HUES48 (cell line): Measurements from ENCODE around the gene ACSL3.

Experiments used
- H3K27ac ChIP-seq: one replicate; pipeline ENCODE4 v1.7.0; 2013; ENCODE audit warnings: low read depth, low read length, inconsistent platforms
- H3K27me3 ChIP-seq: 2 replicates; pipeline ENCODE4 v1.6.1; 2013; ENCODE audit warnings: mild to moderate bottlenecking, low read length; ENCODE audit not compliant: control insufficient read depth, insufficient read depth
- H3K36me3 ChIP-seq: 2 replicates; pipeline ENCODE4 v1.6.1; 2013; ENCODE audit warnings: low read length; ENCODE audit not compliant: control insufficient read depth, insufficient read depth
- H3K4me1 ChIP-seq: 2 replicates; pipeline ENCODE4 v1.6.1; 2013; ENCODE audit warnings: mild to moderate bottlenecking, low read length; ENCODE audit not compliant: control insufficient read depth, insufficient read depth
- H3K4me3 ChIP-seq: 2 replicates; pipeline ENCODE4 v1.5.1; 2013; ENCODE audit warnings: mild to moderate bottlenecking, low read depth, low read length
- H3K9ac ChIP-seq: 2 replicates; pipeline ENCODE4 v1.6.1; 2013; ENCODE audit warnings: mild to moderate bottlenecking, low read depth, low read length, moderate library complexity
- H3K9me3 ChIP-seq: 2 replicates; pipeline ENCODE4 v1.6.1; 2013; ENCODE audit warnings: low read length; ENCODE audit not compliant: control insufficient read depth, insufficient read depth

ACSL3 gene

GRCh38 chr2:222944971-222945740, 84.3 kb downstream of the ACSL3 start:
- Histone ChIP-seq H3K4me1 (peaks cover 23% of the 10 kb centered on the region), H3K27ac (no peak overlapping the region), H3K9me3 (no peaks in the 10 kb centered on the region)

GRCh38 chr2:222945887-222946286, 85.1 kb downstream of the ACSL3 start:
- H3K9me3 ChIP-seq: no peaks in the 10 kb centered on the region
- H3K9ac ChIP-seq: no peak overlapping the region
- peaks cover 23% of the 10 kb centered on the region for H3K4me1 ChIP-seq
- H3K36me3 ChIP-seq: peaks cover 6% of the 10 kb centered on the region; the same call in 1 of the 2 replicates
- peak overlapping the region; percentile 41 for H3K27ac ChIP-seq
- H3K4me3 ChIP-seq: no peak overlapping the region
- H3K27me3 ChIP-seq: no peaks in the 10 kb centered on the region

More at GRCh38 chr2:222944971-222945740, 84.3 kb downstream of the ACSL3 start:
- Histone ChIP-seq H3K4me3 (no peak overlapping the region), H3K36me3 (peaks cover 11% of the 10 kb centered on the region), H3K9ac (no peak overlapping the region), H3K27me3 (no peaks in the 10 kb centered on the region)

- peaks cover 2% of the 10 kb centered on the region; the same call in 1 of the 2 replicates for H3K36me3 ChIP-seq
- no peak overlapping the region for H3K4me3 ChIP-seq
- H3K4me1 ChIP-seq: peaks cover 23% of the 10 kb centered on the region
- no peaks in the 10 kb centered on the region for H3K9me3 ChIP-seq
- H3K27ac ChIP-seq: no peak overlapping the region
- H3K9ac ChIP-seq: no peak overlapping the region
- no peaks in the 10 kb centered on the region for H3K27me3 ChIP-seq
These were observed 86.0 kb downstream of the ACSL3 start for GRCh38 chr2:222946700-222947287.

- H3K4me3 ChIP-seq: no peak overlapping the region
- H3K4me1 ChIP-seq: peaks cover 19% of the 10 kb centered on the region; the same call in 1 of the 2 replicates
- no peaks in the 10 kb centered on the region for H3K9me3 ChIP-seq
- H3K36me3 ChIP-seq: no peaks in the 10 kb centered on the region
- H3K9ac ChIP-seq: no peak overlapping the region
- no peak overlapping the region for H3K27ac ChIP-seq
- no peaks in the 10 kb centered on the region for H3K27me3 ChIP-seq
These were observed 88.2 kb downstream of the ACSL3 start for GRCh38 chr2:222949073-222949472.

- H3K27me3 ChIP-seq: no peaks in the 10 kb centered on the region
- H3K9ac ChIP-seq: no peak overlapping the region
- peaks cover 13% of the 10 kb centered on the region; the same call in 1 of the 2 replicates for H3K4me1 ChIP-seq
- H3K9me3 ChIP-seq: no peaks in the 10 kb centered on the region
- no peaks in the 10 kb centered on the region for H3K36me3 ChIP-seq
- no peak overlapping the region for H3K27ac ChIP-seq
- H3K4me3 ChIP-seq: no peak overlapping the region
These were observed 89.0 kb downstream of the ACSL3 start for GRCh38 chr2:222949690-222950323.

- Histone ChIP-seq H3K9me3 (no peaks in the 10 kb centered on the region), H3K9ac (no peak overlapping the region), H3K4me3 (no peak overlapping the region), H3K4me1 (peaks cover 4% of the 10 kb centered on the region; the same call in 1 of the 2 replicates), H3K27ac (no peak overlapping the region), H3K27me3 (no peaks in the 10 kb centered on the region), H3K36me3 (no peaks in the 10 kb centered on the region)
These were observed 89.9 kb downstream of the ACSL3 start for GRCh38 chr2:222950638-222951285.

- Histone ChIP-seq H3K36me3 (no peaks in the 10 kb centered on the region), H3K27me3 (no peaks in the 10 kb centered on the region), H3K27ac (no peak overlapping the region), H3K9me3 (no peaks in the 10 kb centered on the region), H3K4me3 (no peak overlapping the region), H3K9ac (no peak overlapping the region), H3K4me1 (no peaks in the 10 kb centered on the region)
These were observed 91.4 kb downstream of the ACSL3 start for GRCh38 chr2:222952204-222952603.

GRCh38 chr2:222955008-222955407, 94.2 kb downstream of the ACSL3 start:
- Histone ChIP-seq H3K27ac (no peak overlapping the region), H3K9ac (no peak overlapping the region), H3K4me1 (peaks cover 15% of the 10 kb centered on the region), H3K4me3 (no peak overlapping the region), H3K36me3 (no peaks in the 10 kb centered on the region), H3K27me3 (no peaks in the 10 kb centered on the region), H3K9me3 (no peaks in the 10 kb centered on the region)

GRCh38 chr2:222959358-222959757, 98.5 kb downstream of the ACSL3 start:
- H3K27me3 ChIP-seq: no peaks in the 10 kb centered on the region
- peaks cover 17% of the 10 kb centered on the region for H3K4me1 ChIP-seq
- H3K4me3 ChIP-seq: no peak overlapping the region
- no peak overlapping the region for H3K27ac ChIP-seq
- no peak overlapping the region for H3K9ac ChIP-seq
- H3K9me3 ChIP-seq: no peaks in the 10 kb centered on the region
- H3K36me3 ChIP-seq: no peaks in the 10 kb centered on the region

GRCh38 chr2:222960126-222960525, 99.3 kb downstream of the ACSL3 start:
- H3K9me3 ChIP-seq: no peaks in the 10 kb centered on the region
- H3K4me3 ChIP-seq: no peak overlapping the region
- H3K27me3 ChIP-seq: no peaks in the 10 kb centered on the region
- H3K9ac ChIP-seq: no peak overlapping the region
- no peaks in the 10 kb centered on the region for H3K36me3 ChIP-seq
- no peak overlapping the region for H3K27ac ChIP-seq
- H3K4me1 ChIP-seq: peaks cover 17% of the 10 kb centered on the region
